Ascending aorta (tissue), 2 donors: ENCODE measurements around the gene NEDD9. TPM values are rescaled to one million over a fixed set of nuclear protein-coding genes. Genes with fewer than 3 reads are reported as not detected.

Source experiments
- DNase-seq, 2 donors: peaks; one replicate each; pipeline ENCODE4 v3.0.0-alpha.2; 2019; ENCODE audit warnings: low spot score in 2 of 2
- H3K27ac ChIP-seq, 2 donors: fragments of 200-600 bp; sonication (generic); one replicate each; pipeline ENCODE4 v1.5.1; 2016 to 2017; ENCODE audit warnings: mild to moderate bottlenecking in 1 of 2
- H3K27me3 ChIP-seq: fragments of 200-600 bp; sonication (generic); one replicate; pipeline ENCODE4 v1.5.1; 2017
- H3K36me3 ChIP-seq, 2 donors: fragments of 200-600 bp; sonication (generic); one replicate each; pipeline ENCODE4 v1.5.1; 2016
- H3K4me1 ChIP-seq, 2 donors: fragments of 200-600 bp; sonication (generic); one replicate each; pipeline ENCODE4 v1.5.1; 2016 to 2017; ENCODE audit warnings: mild to moderate bottlenecking in 1 of 2
- H3K4me3 ChIP-seq, 2 donors: fragments of 200-600 bp; sonication (generic); one replicate each; pipeline ENCODE4 v1.5.1; 2016 to 2017; ENCODE audit warnings: mild to moderate bottlenecking in 1 of 2
- H3K9me3 ChIP-seq, 2 donors: fragments of 200-600 bp; sonication (generic); one replicate each; pipeline ENCODE4 v1.5.1; 2016
- intact Hi-C: fragments of 100-400 bp; cut with DNase I; formaldehyde crosslinking; loops from one replicate; pipeline ENCODE4 v1.15.1; 2023
- total RNA-seq: library from RNA; depleted of rRNA; stranded (reverse); fragments of >200 nt; gene quantifications from one replicate; pipeline ENCODE4 v1.1.0, GENCODE V29; 2016
- TF ChIP-seq, protein P1 (sequence below), 3 experiments: fragments of 200-600 bp in 2 of 3; fragments of 450-650 bp in 1 of 3; sonication (generic) in 2 of 3; IDR thresholded peaks; one replicate each; pipeline ENCODE4 v1.5.1; 2016 to 2019; ENCODE audit warnings: antibody characterized with exemption in 3 of 3, mild to moderate bottlenecking in 1 of 3, moderate library complexity in 1 of 3

The NEDD9 gene, protein sequence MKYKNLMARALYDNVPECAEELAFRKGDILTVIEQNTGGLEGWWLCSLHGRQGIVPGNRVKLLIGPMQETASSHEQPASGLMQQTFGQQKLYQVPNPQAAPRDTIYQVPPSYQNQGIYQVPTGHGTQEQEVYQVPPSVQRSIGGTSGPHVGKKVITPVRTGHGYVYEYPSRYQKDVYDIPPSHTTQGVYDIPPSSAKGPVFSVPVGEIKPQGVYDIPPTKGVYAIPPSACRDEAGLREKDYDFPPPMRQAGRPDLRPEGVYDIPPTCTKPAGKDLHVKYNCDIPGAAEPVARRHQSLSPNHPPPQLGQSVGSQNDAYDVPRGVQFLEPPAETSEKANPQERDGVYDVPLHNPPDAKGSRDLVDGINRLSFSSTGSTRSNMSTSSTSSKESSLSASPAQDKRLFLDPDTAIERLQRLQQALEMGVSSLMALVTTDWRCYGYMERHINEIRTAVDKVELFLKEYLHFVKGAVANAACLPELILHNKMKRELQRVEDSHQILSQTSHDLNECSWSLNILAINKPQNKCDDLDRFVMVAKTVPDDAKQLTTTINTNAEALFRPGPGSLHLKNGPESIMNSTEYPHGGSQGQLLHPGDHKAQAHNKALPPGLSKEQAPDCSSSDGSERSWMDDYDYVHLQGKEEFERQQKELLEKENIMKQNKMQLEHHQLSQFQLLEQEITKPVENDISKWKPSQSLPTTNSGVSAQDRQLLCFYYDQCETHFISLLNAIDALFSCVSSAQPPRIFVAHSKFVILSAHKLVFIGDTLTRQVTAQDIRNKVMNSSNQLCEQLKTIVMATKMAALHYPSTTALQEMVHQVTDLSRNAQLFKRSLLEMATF
- total RNA-seq = 150 TPM

DNA sequence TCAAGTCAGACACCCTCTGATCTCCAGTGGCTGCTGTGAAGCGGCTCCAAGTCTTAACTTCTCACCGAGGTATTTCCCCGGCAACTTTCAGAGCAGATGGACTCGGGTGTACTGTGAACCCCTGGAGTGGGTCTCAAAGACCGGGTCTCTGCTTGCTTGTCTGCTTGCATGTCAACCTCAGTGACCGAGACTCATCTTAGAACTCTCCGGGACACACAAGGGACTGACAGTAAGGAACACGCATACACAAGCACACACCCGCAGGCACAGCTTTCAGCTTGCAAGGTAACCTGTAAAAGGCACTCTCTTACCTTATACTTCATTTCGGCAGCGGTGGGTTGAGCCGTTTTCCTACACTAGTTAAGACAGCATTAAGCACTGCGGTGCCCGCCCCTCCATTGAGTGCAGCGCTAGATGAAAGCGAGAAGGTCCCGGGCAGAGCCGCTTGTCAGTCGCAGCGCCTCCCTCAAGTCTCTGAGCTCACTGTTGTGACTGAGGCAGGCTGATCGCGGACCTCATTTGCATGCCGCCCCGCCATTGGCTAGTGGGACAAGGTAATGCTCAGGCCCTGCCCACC lies at the start of gene NEDD9:
TSS of gene NEDD9 (minus strand) at position 476 of the 577 bp plus-strand sequence. CDS start at position 323, 153 bp downstream.
- H3K4me3 ChIP-seq = peak within 1 kb of the TSS; percentile 77 to 98
- no peaks in the 10 kb centered on the region for H3K9me3 ChIP-seq
- H3K27me3 ChIP-seq = no peaks in the 10 kb centered on the region
- TF ChIP-seq, protein P1, sequence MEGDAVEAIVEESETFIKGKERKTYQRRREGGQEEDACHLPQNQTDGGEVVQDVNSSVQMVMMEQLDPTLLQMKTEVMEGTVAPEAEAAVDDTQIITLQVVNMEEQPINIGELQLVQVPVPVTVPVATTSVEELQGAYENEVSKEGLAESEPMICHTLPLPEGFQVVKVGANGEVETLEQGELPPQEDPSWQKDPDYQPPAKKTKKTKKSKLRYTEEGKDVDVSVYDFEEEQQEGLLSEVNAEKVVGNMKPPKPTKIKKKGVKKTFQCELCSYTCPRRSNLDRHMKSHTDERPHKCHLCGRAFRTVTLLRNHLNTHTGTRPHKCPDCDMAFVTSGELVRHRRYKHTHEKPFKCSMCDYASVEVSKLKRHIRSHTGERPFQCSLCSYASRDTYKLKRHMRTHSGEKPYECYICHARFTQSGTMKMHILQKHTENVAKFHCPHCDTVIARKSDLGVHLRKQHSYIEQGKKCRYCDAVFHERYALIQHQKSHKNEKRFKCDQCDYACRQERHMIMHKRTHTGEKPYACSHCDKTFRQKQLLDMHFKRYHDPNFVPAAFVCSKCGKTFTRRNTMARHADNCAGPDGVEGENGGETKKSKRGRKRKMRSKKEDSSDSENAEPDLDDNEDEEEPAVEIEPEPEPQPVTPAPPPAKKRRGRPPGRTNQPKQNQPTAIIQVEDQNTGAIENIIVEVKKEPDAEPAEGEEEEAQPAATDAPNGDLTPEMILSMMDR (IDR thresholded peaks at IDR 0.05) = no peak
- H3K27ac ChIP-seq = peak within 1 kb of the TSS; percentile 91 to 95
- peak; percentile 95 to 99 for DNase-seq
- peaks cover 10 to 16% of the 10 kb centered on the region in 2 donors for H3K4me1 ChIP-seq
- intact Hi-C loops = loop anchor here (2.0 to 5.0 kb wide), 8 partner anchors 31 to 265 kb away; no protein-coding TSS in a partner anchor
- H3K36me3 ChIP-seq = peaks cover 9 to 22% of the 10 kb centered on the region in 2 donors

DNA sequence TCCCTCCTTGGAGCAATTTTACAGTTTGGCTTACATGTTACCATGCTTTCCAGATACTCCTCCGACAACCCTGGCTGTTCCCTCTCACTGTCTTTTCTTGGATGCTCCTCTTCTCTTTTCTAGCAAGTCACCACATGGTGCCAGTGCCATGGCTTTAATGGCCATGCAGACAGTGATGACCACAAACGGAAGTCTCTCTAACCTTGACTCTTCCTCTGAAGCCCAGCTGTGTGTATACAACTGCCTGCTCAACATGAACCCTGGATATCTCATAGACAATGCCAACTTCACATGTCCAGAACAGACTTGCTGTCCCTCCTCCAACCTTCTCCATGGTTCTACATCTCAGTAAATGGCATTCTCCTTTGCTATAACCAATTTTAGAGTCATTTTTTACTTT lies 49.8 kb upstream of the NEDD9 start:
- TF ChIP-seq, protein P1 (IDR thresholded peaks at IDR 0.05) = no peak
- Histone ChIP-seq H3K9me3 (no peaks in the 10 kb centered on the region), H3K4me3 (no peak overlapping the region), H3K36me3 (no peaks in the 10 kb centered on the region), H3K27ac (no peak overlapping the region), H3K4me1 (peaks cover 3 to 14% of the 10 kb centered on the region in 2 donors), H3K27me3 (no peaks in the 10 kb centered on the region)
- intact Hi-C loops = no loop called here
- no peak for DNase-seq

DNA sequence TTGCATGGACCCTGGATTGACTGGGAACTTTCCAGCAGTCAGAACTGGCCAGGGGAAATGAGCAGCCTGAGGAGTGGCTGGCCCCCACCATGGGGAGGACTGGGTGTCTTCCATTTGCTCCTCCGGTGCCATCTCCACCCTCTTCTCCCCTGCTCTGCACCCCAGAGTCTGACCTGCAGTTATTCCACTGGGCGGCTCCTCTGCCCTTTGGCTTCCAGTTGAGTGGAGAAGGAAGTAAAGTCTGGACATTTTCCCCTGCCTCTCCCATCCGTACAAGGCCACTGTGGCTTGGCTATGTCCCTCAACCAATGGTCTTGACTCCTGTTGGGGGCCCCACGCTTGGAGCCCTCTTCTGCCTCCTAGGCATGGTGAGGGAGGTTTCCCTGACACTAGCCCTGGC lies 47.9 kb upstream of the NEDD9 start:
- H3K27me3 ChIP-seq = no peaks in the 10 kb centered on the region
- no peak for DNase-seq
- intact Hi-C loops = no loop called here
- H3K36me3 ChIP-seq = no peaks in the 10 kb centered on the region
- TF ChIP-seq, protein P1 (IDR thresholded peaks at IDR 0.05) = no peak
- H3K27ac ChIP-seq = no peak overlapping the region
- H3K9me3 ChIP-seq = no peaks in the 10 kb centered on the region
- H3K4me3 ChIP-seq = no peak overlapping the region
- H3K4me1 ChIP-seq = peaks cover 3 to 17% of the 10 kb centered on the region in 2 donors

DNA sequence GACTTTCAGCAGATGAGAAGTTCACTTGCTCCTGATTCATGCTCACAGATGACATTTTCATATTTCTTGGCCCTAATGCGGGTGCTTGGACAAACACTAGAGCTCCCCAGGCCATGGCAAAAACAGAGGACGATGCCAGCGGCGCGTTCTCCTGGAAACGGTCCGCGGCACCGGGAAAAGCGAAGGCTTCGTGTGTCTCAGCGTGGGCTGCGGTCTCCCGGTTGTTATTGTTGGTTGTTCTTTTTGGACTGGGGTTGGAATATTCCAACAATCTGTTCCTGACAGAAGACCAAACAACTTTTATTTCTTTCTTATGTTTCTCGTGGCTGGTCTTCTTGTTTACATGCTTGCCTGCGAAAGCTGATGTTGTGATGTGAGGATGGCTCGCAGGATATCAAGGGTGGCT lies 46.8 kb upstream of the NEDD9 start:
- intact Hi-C loops = loop anchor here (5.0 kb wide), 2 partner anchors 38 to 47 kb away; partner anchors contain the start of gene NEDD9
- peak overlapping the region in 1 of 2 donors; percentile 27 for H3K4me3 ChIP-seq
- H3K27me3 ChIP-seq = no peaks in the 10 kb centered on the region
- DNase-seq = peak; percentile 24 to 85
- TF ChIP-seq, protein P1 (IDR thresholded peaks at IDR 0.05) = no peak
- H3K9me3 ChIP-seq = no peaks in the 10 kb centered on the region
- peaks cover 3 to 17% of the 10 kb centered on the region in 2 donors for H3K4me1 ChIP-seq
- H3K27ac ChIP-seq = peak overlapping the region; percentile 54 to 67
- H3K36me3 ChIP-seq = no peaks in the 10 kb centered on the region

DNA sequence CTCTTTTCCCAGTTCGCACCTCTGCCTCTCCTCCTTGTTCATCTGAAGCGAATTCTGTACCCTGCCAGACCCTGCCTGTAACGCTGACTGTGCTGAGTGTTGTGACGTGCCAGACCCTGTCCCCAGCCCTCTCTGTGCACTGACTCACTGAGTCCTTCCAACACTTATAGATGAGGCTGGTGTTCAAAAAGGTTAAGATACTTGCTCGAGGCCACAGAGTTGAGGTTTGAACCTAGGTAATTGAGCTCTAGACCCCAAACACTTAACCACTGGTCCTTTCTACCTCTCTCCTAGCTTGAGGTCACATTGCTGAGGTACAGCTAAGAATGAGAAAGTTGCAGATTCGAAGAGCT lies 45.7 kb upstream of the NEDD9 start:
- TF ChIP-seq, protein P1 (IDR thresholded peaks at IDR 0.05) = no peak
- no peaks in the 10 kb centered on the region for H3K9me3 ChIP-seq
- intact Hi-C loops = loop anchor here (5.0 kb wide), 2 partner anchors 39 to 46 kb away; partner anchors contain the start of gene NEDD9

More for the DNA sequence above, 45.7 kb upstream of the NEDD9 start:
- peak overlapping the region; percentile 63 to 67 for H3K27ac ChIP-seq
- H3K27me3 ChIP-seq = no peaks in the 10 kb centered on the region
- H3K36me3 ChIP-seq = no peaks in the 10 kb centered on the region
- DNase-seq = no peak
- no peak overlapping the region for H3K4me3 ChIP-seq
- peaks cover 3 to 17% of the 10 kb centered on the region in 2 donors for H3K4me1 ChIP-seq
